Measurements from ENCODE around the gene SLC39A9. TPM values are rescaled to one million over a fixed set of nuclear protein-coding genes. Genes with fewer than 3 reads are reported as not detected.

The SLC39A9 gene
- total RNA-seq, 4 donors from 2014 or later = 20.6 to 23.2 (median 21.8) TPM

DNA sequence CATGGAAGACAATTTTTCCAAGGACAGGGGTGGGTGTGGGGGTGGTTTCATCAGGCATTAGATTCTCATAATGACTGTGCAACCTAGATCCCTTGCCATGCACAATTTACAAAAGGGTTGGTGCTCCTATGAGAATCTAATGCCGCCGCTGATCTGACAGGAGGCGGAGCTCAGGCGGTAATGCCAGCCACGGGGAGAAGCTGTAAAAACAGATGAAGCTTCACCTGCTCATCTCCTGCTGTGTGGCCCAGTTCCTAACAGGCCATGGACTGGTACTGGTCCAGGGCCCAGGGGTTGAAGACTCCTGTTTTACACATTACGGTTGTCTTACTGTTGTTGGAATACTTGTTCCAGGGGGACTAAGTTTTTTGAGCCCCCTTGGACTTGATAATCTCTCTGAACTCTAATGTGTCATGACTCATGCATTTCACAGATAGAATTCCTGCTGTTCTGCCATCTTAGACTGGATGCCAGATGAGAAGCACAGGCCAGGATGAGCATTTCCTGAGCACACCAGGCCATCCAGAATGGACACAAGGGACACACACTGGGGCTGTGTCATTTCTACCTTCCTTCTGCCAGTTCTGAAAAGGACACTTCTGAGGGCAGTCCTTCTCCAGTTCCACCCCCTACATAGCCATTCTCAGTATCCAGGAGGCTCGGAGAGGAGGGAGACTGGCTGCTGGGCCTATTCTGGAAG lies 91.9 kb downstream of the SLC39A9 start:
- Histone ChIP-seq H3K4me3 (no peak overlapping the region), H3K27ac (peak overlapping the region in 1 of 4 donors; percentile 42), H3K36me3 (no peaks in the 10 kb centered on the region), H3K4me1 (peaks cover 0 to 2% of the 10 kb centered on the region in 2 donors), H3K9me3 (no peaks in the 10 kb centered on the region), H3K27me3 (peaks cover 0 to 7% (median under 1%) of the 10 kb centered on the region in 3 donors)
- ATAC-seq = peak; percentile 53 to 64
- intact Hi-C loops (cut with DNase I; ENCODE audit: low total_unique reads) (no loop called here), in situ Hi-C loops (cut with MboI; ENCODE audit: low sequenced_read_pairs in 4 of 4) (no loop called here)
- TF ChIP-seq POLR2A (IDR thresholded peaks at IDR 0.05) = no peak
- TF ChIP-seq CTCF (IDR thresholded peaks at IDR 0.05 in 4 of 5, conservative IDR thresholded peaks at IDR 0.05 in 1 of 5) = no peak
- no peak for DNase-seq

- TF ChIP-seq CTCF (IDR thresholded peaks at IDR 0.05 in 4 of 5, conservative IDR thresholded peaks at IDR 0.05 in 1 of 5) = no peak
- no peak for TF ChIP-seq POLR2A (IDR thresholded peaks at IDR 0.05)
- no peaks in the 10 kb centered on the region for H3K36me3 ChIP-seq
- no peak overlapping the region for H3K4me3 ChIP-seq
- ATAC-seq (no peak), DNase-seq (no peak)
- intact Hi-C loops (cut with DNase I; ENCODE audit: low total_unique reads) = no loop called here
- no peak overlapping the region for H3K27ac ChIP-seq
- peaks cover 0 to under 1% (median 0%) of the 10 kb centered on the region in 3 donors for H3K27me3 ChIP-seq
- in situ Hi-C loops (cut with MboI; ENCODE audit: low sequenced_read_pairs in 4 of 4) = no loop called here
- H3K9me3 ChIP-seq = no peaks in the 10 kb centered on the region
- H3K4me1 ChIP-seq = peaks cover 0 to 2% of the 10 kb centered on the region in 2 donors
Measured at GRCh38 chr14:69491193-69491592, 92.7 kb downstream of the SLC39A9 start.

DNA sequence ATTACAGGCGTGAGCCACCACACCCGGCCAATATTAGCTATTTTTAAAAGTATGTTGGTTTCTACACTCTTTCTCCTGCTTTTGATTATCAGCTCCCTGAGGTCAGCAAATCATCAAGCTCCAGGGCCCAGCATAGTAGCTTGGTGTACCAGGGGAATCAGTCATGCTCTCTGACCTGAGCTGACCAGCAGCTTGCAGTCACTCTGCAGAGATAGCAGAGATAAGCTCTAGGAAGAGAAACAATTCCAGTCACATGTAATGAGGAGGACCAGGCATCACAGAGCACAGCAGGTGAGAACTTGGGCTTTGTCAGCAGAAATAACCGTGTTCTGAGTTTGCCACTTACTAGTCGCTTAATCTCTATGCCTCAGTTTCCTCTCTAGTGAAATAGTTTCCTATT lies 94.5 kb downstream of the SLC39A9 start:
- no peak for TF ChIP-seq POLR2A (IDR thresholded peaks at IDR 0.05)
- TF ChIP-seq CTCF (IDR thresholded peaks at IDR 0.05 in 4 of 5, conservative IDR thresholded peaks at IDR 0.05 in 1 of 5) = no peak
- intact Hi-C loops (cut with DNase I; ENCODE audit: low total_unique reads) (no loop called here), in situ Hi-C loops (cut with MboI; ENCODE audit: low sequenced_read_pairs in 4 of 4) (no loop called here)
- DNase-seq (no peak), ATAC-seq (no peak)
- Histone ChIP-seq H3K4me1 (peaks cover 0 to 2% of the 10 kb centered on the region in 2 donors), H3K27ac (no peak overlapping the region), H3K27me3 (no peaks in the 10 kb centered on the region), H3K9me3 (no peaks in the 10 kb centered on the region), H3K36me3 (no peaks in the 10 kb centered on the region), H3K4me3 (no peak overlapping the region)

DNA sequence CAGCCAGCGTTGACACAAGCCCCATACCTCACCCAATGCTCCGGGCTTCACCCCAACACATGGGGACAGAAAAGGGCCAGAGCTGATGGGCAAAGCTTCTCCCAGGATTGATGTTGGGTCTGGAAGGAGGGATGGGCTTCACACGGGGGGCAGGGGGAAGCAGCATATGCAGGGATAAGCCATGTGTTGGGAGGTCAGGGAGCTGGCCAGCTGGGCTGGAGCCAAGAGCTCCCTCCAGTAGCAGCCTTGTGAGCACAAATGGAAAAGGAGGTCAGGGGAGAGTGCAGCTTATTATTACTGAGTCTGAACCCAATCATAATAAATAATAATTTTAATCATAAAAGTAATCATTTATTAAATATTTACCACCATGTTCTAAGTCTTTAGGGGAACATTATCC lies 95.3 kb downstream of the SLC39A9 start:
- intact Hi-C loops (cut with DNase I; ENCODE audit: low total_unique reads) = no loop called here
- H3K27me3 ChIP-seq = no peaks in the 10 kb centered on the region
- H3K4me3 ChIP-seq = no peak overlapping the region
- no peak for DNase-seq
- TF ChIP-seq CTCF (IDR thresholded peaks at IDR 0.05 in 4 of 5, conservative IDR thresholded peaks at IDR 0.05 in 1 of 5) = no peak
- TF ChIP-seq POLR2A (IDR thresholded peaks at IDR 0.05) = no peak
- ATAC-seq = no peak
- H3K4me1 ChIP-seq = peaks cover 0 to 2% of the 10 kb centered on the region in 2 donors
- no peaks in the 10 kb centered on the region for H3K9me3 ChIP-seq
- no peaks in the 10 kb centered on the region for H3K36me3 ChIP-seq
- no peak overlapping the region for H3K27ac ChIP-seq
- in situ Hi-C loops (cut with MboI; ENCODE audit: low sequenced_read_pairs in 4 of 4) = no loop called here

Data from gastrocnemius medialis (tissue), 4 donors.